ENCODE data around the gene ADAT3. TPM values are rescaled to one million over a fixed set of nuclear protein-coding genes. Genes with fewer than 3 reads are reported as not detected.
"Not testable (repeated sequence)": the region's sequence is repeated elsewhere in the genome, so short reads cannot be mapped to it uniquely, and the experiment has no call there.

ADAT3 gene
- total RNA-seq, 1 experiment from 2014 or later = 1.3 TPM

DNA sequence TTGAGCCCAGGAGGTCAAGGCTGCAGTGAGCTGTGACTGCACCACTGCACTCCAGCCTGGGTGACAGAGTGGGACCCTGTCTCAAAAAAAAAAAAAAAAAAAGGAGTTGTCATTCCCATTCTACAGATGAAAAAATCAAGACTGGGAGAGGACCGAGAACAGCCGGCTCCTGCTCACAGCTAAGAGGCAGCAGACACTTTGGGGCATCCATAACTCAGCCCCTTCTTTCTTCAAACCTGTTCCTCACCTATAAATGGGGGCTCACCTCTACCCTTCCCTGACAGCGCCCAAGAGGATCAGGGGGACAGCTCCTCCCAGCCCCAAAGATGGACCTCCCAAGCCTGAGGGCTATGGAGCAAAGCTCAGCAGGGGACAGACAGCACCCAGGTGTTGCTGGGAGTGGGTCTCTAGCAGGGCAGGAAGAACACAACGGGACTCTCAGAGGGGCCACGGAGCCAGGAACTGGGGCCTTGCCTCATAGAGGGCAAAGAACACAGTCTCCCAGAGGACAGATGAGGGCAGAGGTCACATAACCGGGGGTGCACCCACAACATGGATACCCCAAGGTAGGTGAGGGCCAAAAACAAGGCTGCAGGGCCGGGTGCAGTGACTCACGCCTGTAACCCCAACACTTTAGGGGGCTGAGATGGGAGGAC, 38.4 kb upstream of the ADAT3 start:
- DNase-seq (ENCODE audit: low read depth) = no peak

DNA sequence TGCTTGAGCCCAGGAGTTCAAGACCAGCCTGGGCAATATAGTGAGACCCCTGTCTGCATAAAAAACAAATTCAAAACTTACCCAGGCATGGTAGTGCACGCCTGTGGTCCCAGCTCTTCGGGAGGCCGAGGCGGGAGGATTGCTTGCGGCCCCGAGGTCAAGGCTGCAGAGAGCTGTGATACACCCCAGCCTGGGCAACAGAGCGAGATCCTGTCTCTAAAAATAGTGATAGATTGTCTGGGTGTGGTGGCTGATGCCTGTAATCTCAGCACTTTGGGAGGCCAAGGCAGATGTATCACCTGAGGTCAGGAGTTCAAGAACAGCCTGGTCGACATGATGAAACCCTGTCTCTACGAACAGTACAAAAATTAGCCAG, 37.9 kb upstream of the ADAT3 start:
- DNase-seq (ENCODE audit: low read depth) = no peak

DNA sequence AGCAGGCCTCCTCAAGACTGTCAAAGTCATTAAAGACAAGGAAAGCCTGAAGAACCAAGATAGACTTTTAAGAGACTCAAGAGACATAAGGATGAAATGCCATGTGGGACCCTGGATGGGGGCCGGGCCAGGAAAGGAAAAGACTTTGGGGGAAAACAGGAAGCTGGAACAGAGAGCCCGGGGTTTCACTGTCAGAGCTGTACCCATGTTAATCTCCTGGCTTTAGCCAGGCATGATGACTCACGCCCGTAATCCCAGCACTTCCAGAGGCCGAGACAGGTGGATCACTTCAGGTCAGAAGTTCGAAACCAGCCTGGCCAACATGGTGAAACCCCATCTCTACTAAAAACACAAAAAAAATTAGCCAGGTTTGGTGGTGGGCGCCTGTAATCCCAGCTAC, 36.2 kb upstream of the ADAT3 start:
- DNase-seq (ENCODE audit: low read depth) = no peak

DNA sequence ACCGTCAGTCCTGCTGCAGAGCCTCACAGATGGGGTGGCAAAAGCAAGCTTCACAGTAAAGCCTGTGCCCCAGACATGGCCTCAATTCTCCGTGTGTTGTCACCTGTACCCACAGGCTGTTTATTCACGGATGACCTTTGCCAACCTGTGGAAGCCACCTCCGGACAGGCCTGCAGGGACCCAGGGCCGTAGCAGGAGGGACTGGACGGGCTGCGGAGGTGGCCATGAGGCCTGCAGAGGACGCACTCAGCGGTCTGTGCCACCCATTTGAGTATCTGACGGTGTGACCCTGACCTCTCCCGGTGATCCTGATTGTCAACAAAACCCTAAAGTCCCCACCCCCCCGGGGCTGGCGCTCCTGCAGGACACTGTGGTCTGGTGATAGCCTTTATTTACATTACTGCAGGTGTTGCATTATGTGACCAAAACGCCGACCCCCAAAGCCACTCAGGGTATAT, 34.0 kb upstream of the ADAT3 start:
- DNase-seq (ENCODE audit: low read depth) = no peak

GRCh38 chr19:1871630-1872029, 33.6 kb upstream of the ADAT3 start:
- DNase-seq (ENCODE audit: low read depth) = no peak

GRCh38 chr19:1872807-1873523, 32.2 kb upstream of the ADAT3 start:
- DNase-seq (ENCODE audit: low read depth) = no peak

DNA sequence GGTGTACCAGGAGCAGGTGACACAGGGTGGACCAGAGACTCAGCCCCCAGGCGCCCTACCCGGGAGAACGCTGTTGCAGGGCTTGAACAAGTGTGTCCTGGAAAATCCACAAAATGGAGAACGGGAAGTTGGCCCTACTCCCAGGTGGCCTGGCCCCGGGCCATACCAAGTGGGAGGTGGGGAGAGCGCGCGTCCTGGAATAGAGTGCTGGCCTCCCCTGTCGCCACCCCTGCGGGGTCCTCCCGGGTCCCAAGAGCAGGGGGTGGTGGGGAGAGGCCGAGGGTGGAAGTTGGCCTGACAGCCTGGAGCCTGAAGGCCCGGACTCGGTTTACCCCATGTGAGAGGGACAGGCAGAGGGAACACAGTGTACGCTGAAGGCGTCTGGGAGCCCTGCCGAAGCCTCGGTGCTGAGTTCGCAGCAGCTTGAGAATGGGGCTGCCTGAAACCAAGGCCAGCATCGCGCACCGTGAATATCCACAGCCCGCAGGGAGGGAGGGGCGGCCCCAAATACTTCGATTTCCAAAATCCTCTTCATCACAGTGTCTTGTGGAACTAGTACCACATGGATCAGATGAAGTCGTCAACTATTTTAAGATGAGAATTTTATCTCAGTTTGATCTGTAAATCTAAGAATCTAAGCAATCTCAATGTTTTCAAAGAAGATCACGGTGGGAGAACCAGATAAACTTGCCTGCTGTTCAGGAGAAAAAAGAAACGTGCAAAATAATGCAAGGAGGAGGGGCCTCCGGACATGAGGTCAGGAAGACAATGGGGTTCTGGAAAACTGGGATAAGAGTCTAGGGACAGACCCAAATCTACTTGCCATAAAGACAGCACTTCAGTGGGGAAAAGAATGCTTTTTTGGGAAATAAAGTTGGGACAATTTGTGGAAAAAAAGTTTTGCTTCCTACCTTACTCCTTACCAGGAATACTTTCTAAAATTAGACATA, 31.4 kb upstream of the ADAT3 start:
- no peak for DNase-seq (ENCODE audit: low read depth)

- DNase-seq (ENCODE audit: low read depth) = no peak
Observed at GRCh38 chr19:1874554-1875185, 30.5 kb upstream of the ADAT3 start.

DNA sequence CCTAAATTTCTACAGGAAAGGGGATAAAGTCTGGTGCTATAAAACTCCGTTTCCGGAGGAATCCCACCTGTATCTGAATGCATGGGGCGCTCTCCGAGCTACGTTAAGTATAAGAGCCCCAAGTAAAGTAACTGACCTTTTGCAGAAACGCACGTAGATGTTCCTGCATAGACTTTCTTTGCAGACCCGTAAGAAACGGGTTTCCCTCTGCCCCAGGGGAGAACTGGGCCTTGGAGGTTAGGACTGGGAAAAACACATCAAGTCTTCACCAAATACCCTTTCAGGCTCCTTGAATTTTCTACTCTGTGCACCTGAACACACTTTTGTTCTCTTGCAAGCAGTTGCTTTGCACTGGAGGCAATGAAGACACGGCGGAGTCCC, 29.9 kb upstream of the ADAT3 start:
- not testable (repeated sequence) for DNase-seq (ENCODE audit: low read depth)

DNA sequence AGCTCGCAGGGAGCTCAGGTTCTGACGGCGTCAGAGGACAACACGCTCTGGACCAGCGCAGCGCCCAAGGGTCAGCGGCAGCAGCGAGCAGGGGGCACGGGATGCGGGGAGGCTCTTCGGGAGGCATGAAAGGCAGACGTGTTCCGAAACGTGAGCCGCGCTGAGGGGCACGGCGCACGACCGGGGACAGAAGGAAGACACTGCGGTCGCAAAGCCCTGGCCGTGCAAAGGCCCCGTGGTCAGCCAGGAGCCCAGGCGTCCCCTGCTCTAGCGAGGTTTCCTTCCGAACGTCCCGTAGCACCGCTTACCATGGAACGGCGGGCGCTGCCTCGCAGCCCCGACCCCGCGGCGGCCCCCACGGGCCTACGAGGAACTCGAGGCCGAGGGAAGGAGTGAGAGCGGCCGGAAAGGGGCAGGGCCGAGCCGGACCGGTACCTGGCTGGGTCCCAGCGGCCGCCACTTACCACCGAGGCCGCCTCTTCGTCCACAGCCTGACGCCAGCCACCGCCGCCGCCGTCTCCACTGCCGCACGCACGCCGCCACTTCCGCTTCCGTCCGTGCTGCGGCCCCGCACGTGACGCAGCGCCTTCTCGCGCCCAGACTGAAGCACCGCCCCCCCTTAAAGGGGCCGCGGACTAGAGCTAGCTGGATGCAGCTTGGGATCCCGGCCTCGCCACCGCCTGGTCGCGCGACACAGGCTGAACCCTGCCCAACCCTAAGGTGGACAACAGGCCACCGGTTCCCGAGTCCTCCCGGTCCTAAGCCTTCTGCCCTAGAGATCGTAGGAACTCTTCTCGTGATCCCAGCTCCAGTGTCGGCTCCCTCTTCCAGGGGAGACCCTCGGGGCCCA, 29.3 kb upstream of the ADAT3 start:
- DNase-seq (ENCODE audit: low read depth) = peak; percentile 89

GRCh38 chr19:1876496-1877279, 28.5 kb upstream of the ADAT3 start:
- DNase-seq (ENCODE audit: low read depth) = not testable (repeated sequence)

- not testable (repeated sequence) for DNase-seq (ENCODE audit: low read depth)
Observed at GRCh38 chr19:1877280-1877660, 27.9 kb upstream of the ADAT3 start.

- DNase-seq (ENCODE audit: low read depth) = not testable (repeated sequence)
Observed at GRCh38 chr19:1878583-1878982, 26.6 kb upstream of the ADAT3 start.

GRCh38 chr19:1879982-1880381, 25.2 kb upstream of the ADAT3 start:
- not testable (repeated sequence) for DNase-seq (ENCODE audit: low read depth)

DNA sequence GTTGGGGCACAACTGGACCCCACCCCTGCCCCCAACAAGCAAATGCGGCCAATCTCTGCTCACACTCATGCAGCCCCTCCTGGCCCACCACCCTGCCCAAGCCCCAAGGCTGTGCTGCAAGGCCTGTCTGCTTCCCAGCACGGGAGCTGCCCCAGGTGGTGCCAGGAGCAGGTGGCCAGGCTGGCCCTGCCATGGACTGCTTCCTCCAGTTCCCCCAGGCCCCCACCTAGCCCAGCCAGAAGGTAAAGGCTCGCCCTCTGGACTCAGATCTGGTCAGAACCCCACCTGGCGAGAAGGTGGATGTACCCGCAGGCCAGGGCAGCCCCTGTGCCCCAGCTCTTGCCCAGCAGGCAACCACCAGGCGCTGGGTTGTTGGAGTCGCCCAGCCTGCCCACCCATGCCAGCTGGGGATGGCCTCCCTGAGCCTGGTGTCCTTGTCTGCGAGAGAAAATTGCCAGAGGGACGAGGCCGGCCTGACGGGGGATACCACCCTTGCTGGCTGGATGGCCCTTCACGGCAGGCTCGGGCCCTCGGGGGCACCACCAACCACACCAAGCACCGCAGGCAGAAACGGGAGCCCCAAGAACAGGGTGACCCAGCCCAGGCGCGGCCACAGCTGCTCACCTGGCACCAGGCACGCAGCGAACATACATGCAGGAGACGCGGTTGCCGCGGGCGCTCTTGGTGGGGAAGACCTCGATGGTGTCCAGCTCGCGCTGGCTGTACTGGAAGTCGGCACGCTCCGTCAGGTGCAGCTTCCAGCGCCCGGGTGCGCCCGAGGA, 24.4 kb upstream of the ADAT3 start:
- DNase-seq (ENCODE audit: low read depth) = no peak

- not testable (repeated sequence) for DNase-seq (ENCODE audit: low read depth)
Observed at GRCh38 chr19:1881393-1882088, 23.7 kb upstream of the ADAT3 start.

DNA sequence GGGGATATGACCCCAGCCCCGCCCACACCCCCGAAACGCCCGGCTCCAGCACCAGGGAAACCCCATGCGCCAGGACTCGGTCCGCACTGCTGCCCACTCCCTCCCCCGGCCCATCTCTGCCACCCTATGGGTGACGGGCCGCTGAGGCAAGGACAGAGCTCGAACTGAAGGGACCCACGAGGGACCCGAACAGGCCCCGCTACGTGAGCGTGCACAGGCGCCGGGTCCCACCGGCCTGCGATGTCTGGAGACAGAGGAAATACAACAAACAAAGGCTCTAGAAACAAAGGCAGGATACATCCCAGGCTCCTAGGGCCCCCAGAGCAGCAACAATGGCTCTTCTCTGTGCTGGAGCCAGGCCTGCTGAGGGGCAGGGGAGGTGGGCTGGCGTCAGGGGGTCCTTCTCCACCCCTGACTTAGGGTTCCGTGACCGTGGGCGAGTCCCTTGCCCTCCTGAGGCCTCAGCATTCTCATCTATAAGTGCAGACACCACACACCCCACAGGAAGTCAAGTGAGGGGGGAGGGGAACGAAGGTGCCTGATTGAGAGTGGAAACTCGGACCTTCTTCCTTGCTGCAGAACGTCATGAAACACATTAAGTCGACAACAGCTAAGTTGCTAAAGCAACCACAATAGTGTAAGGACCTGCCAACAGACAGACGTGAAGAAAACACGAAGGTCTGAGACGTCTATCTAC, 23.0 kb upstream of the ADAT3 start:
- DNase-seq (ENCODE audit: low read depth) = no peak

Measured in RPMI7951 (cell line).